NCI-H1048 (cell line): Measurements from ENCODE around the gene STYXL1.

Experiments used
- DNase-seq: peaks from one replicate; lab custom pipeline; 2025; lab: John Stamatoyannopoulos, UW

Gene STYXL1

DNA sequence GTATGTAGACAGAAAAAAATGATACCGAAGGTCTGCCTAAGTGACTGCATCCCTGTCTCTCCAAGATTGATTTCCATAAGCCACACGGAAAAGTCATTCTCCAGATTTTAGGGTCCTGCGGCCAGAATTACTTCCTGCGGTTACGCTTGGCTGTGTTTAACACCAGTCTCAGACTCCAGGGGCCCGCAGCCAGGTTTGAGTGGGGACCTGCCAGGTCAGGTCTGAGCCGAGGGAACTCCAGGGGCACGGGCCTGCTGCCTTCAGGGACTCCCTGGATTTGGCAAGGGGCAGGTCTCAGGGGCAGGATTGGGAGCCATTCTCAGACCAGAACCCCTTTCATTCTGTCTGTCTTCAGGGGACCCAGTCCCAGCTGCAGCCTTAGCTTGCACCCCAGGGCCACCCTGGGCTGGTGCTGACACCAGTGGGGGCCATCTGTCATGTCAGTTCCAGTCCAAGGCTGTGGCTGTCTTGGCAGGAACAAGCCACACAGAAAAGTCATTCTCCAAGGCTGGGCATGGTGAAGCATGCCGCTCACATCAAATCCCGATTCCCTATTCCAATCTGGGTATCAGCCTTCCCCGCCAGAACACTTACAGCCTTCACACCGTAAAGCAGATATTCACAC is 92.4 kb downstream of the STYXL1 start:
- no peak for DNase-seq

DNA sequence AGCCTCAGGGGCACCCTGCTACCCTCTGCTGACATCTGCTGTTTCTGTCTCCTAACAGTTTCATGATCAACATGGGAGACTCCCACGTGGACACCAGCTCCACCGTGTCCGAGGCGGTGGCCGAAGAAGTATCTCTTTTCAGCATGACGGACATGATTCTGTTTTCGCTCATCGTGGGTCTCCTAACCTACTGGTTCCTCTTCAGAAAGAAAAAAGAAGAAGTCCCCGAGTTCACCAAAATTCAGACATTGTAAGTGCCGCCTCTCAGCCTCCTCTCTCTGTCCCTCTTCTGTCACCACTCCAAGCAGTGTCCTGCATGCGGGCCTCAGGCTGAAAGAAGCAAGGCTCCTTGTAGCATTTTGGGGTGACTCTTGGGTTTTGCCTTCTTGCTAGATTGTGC is 93.9 kb downstream of the STYXL1 start:
- no peak for DNase-seq

DNA sequence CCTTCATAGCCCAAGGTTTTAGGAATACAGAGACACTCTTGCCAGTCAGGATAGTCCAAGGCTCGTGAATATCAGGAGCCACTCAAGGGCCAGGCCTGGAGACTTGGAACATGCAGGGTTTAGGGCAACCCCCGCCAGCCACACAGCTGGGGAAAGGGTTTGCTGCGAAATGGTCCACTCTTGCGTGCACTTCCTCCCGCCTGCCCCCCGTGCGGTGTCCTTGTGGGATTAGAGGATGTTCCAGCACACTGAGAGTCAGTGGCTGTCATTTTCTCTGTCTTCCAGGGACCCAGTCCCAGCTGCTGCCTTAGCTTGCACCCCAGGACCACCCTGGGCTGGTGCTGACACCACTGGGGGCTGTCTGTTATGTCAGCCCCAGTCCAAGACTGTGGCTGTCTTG is 94.4 kb downstream of the STYXL1 start:
- DNase-seq = no peak

DNA sequence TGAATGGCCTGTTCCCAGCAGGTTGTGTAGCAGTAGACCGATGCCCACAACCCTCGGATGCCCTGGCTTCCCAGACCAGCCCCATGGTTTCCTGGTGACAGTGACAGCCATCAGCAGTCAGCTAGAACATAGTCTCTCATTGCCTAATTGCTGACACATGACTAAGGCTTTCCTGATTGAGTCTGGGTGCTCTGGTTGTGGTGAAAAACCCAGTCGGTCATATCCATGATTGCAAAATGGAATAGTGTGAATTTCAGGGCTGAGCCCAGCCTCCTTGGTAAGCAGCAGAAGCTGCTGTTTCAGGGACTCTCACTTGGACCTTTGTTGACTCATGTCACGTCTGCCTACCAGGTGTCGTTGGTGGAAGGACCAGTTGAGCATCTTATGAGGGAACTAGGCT is 96.3 kb downstream of the STYXL1 start:
- DNase-seq = no peak

DNA sequence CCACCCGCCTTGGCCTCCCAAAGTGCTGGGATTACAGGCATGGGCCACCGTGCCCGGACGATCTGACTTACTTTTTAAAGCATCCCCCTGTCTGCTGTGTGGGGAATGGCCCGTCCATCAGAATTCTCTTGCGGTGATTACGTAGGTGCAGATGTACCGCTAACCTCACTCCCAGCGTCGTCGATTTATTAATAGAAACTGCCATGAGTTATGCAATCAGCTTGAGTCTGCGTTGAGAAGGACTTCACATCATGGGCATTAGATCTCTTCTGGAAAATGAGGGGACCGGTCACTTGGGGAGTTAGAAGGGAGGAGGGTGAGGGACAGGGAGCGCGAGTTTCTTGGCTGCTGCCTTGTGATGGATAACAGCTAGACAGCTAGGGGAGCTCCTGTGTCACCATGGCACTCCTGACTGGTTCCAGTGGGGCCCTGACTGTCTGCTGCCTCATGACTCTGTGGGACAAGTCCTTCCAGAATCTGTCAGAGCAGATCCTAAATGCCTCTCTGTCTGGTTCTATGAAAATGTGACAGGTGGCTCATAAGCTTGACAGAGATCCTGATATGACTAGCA is 97.6 kb downstream of the STYXL1 start:
- DNase-seq = no peak

GRCh38 chr7:75948179-75948578 is 99.6 kb downstream of the STYXL1 start:
- no peak for DNase-seq
